ENCODE results near the gene TBC1D3I.
"Not testable (repeated sequence)": the region's sequence is repeated elsewhere in the genome, so short reads cannot be mapped to it uniquely, and the experiment has no call there.

Gene TBC1D3I

DNA sequence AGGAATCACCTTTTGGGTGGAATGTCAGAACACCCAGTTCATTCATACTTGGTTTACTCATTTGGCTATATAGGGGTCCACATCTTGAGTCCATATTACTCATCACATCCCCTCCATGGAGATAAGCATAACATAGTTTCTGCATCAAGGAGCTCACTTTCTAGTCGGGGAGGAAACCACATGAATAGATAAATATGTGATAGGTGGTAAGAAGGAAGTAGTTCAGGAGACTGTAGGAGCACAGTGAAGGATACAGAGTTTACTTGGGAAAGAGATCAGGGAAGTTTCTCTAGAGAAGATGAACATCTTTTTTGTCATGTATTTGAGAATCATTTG, 57.9 kb downstream of the TBC1D3I start:
- not testable (repeated sequence) for DNase-seq (ENCODE audit: low read depth)

DNA sequence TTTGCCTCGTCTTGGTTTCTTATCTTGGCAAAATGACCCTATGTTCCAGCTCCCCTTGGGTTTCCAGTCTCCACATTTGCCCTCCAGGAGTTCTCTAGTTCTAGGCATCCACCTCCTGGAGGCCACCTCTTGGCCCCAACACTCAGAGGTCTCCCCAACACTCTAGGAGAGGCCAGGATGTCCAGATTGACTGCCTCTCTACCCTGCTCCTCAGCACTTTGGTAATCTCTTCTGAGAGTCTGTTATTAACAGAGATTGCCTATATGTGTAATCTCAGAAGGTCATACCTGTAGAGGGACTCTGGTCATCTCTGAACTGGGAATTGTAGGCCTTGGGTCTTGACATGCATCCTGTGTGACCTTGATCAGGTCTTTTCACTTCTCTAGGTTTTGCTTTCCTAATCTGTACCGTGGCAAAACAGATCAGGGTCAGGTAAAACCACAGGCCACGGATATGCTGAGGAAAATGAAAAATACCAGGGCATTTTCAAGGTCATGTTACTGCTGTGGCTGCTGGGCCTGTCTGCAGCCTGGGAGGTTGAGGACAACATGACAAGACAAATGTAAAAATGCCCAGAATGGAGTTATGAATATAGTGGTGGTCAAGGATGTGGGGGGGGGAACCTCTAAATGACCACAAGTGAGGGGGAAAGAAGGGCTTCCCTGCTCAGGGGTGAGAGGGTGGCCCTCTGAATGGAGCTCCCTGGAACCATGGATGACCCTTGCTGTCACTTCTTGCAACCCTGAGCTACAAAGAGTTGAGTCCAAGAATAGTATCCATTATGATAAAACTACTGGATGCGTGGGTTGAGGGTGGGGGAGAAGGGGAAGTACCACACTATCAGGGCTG, 58.5 kb downstream of the TBC1D3I start:
- no peak for DNase-seq (ENCODE audit: low read depth)

DNA sequence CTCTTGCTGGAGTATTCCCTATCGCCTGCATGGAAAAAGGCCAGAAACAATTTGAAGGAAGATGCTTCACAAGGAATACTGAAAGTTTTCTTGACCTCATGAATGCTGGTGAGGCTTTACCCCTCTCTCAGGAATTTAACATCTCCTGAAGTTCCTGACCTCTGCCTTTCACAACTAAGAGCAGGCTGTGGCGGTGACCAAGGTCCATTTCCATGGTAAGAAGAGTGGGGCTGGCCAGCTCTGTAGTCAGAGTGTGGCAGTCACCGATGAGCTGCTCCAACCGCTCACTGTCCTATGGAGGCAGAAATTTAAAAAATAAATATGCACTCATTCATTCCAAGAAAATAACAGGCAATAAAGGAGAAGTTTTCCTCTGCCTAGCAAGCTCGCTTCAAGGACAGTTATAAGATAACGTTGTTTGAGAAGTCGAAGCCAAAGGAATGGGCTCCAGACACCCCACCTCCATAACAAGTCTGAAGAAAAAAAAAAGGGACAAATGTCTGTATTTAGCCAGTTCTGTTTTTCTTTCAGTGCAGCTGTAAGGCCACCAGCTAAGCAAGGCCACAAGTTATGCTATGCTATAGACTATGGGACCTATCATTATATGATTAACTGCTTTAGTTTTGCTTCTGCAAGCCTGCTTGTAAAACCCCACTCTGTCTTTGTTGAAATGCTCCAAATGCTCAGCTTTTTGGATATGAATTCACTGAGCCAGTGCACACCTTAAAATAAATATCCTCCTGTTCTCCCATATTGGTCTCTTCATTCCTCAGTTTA, 59.5 kb downstream of the TBC1D3I start:
- no peak for DNase-seq (ENCODE audit: low read depth)
